ENCODE data around the gene GNAQ. TPM values are rescaled to one million over a fixed set of nuclear protein-coding genes. Genes with fewer than 3 reads are reported as not detected.

Gene GNAQ
- total and polyA plus RNA-seq, 5 donors from 2014 or later: 8.5 to 79.4 (median 17.4) TPM

GRCh38 chr9:77910194-77910621, 121.4 kb downstream of the GNAQ start:
- Histone ChIP-seq H3K4me3 (ENCODE audit: low read depth, low read length) (peak overlapping the region; percentile 82), H3K27me3 (ENCODE audit: control insufficient read depth, insufficient read depth, low read length) (no peaks in the 10 kb centered on the region), H3K9me3 (ENCODE audit: control insufficient read depth in 2 of 2, low read length in 2 of 2) (no peaks in the 10 kb centered on the region), H3K36me3 (ENCODE audit: control insufficient read depth, insufficient read depth, low read length) (no peaks in the 10 kb centered on the region), H3K27ac (ENCODE audit: insufficient read depth, low read length, poor library complexity, severe bottlenecking) (peak overlapping the region; percentile 18), H3K4me1 (ENCODE audit: control insufficient read depth, insufficient read depth, low read length, poor library complexity, severe bottlenecking) (peaks cover 55% of the 10 kb centered on the region)
- no peak for DNase-seq
- no peak for ATAC-seq (ENCODE audit: low read depth in 2 of 2)
- Mint-ChIP-seq H3K27me3 (no peaks in the 10 kb centered on the region), H3K36me3 (peaks cover 17% of the 10 kb centered on the region), H3K9me3 (no peaks in the 10 kb centered on the region), H3K4me3 (peak overlapping the region in 3 of 4 donors; percentile 10 to 20 (median 18)), H3K27ac (peak overlapping the region; percentile 44 to 80 (median 47)), H3K4me1 (peaks cover 25 to 74% (median 59%) of the 10 kb centered on the region in 4 donors)

- Mint-ChIP-seq H3K27me3 (no peaks in the 10 kb centered on the region), H3K27ac (peak overlapping the region; percentile 88 to 98 (median 92)), H3K9me3 (no peaks in the 10 kb centered on the region), H3K4me1 (peaks cover 25 to 78% (median 61%) of the 10 kb centered on the region in 4 donors), H3K36me3 (peaks cover 17% of the 10 kb centered on the region), H3K4me3 (peak overlapping the region; percentile 23 to 81 (median 76))
- peak overlapping the region; percentile 82 for H3K4me3 ChIP-seq (ENCODE audit: low read depth, low read length)
- H3K36me3 ChIP-seq (ENCODE audit: control insufficient read depth, insufficient read depth, low read length): no peaks in the 10 kb centered on the region
- DNase-seq: peak in 2 of 3 donors; percentile 70 to 90
- no peaks in the 10 kb centered on the region for H3K9me3 ChIP-seq (ENCODE audit: control insufficient read depth in 2 of 2, low read length in 2 of 2)
- peak overlapping the region; percentile 75 for H3K27ac ChIP-seq (ENCODE audit: insufficient read depth, low read length, poor library complexity, severe bottlenecking)
- ATAC-seq (ENCODE audit: low read depth in 2 of 2): peak; percentile 98 to 99
- H3K4me1 ChIP-seq (ENCODE audit: control insufficient read depth, insufficient read depth, low read length, poor library complexity, severe bottlenecking): peaks cover 56% of the 10 kb centered on the region
- no peaks in the 10 kb centered on the region for H3K27me3 ChIP-seq (ENCODE audit: control insufficient read depth, insufficient read depth, low read length)
These were observed 122.3 kb downstream of the GNAQ start for GRCh38 chr9:77909306-77909705.

GRCh38 chr9:77908293-77908692, 123.3 kb downstream of the GNAQ start:
- peak overlapping the region; percentile 82 for H3K4me3 ChIP-seq (ENCODE audit: low read depth, low read length)
- H3K27me3 Mint-ChIP-seq: no peaks in the 10 kb centered on the region
- no peaks in the 10 kb centered on the region for H3K9me3 Mint-ChIP-seq
- ATAC-seq (ENCODE audit: low read depth in 2 of 2): no peak
- H3K36me3 Mint-ChIP-seq: peaks cover 12% of the 10 kb centered on the region
- peak overlapping the region; percentile 29 to 81 (median 76) for H3K4me3 Mint-ChIP-seq
- H3K36me3 ChIP-seq (ENCODE audit: control insufficient read depth, insufficient read depth, low read length): no peaks in the 10 kb centered on the region
- H3K4me1 Mint-ChIP-seq: peaks cover 25 to 86% (median 63%) of the 10 kb centered on the region in 4 donors
- peaks cover 56% of the 10 kb centered on the region for H3K4me1 ChIP-seq (ENCODE audit: control insufficient read depth, insufficient read depth, low read length, poor library complexity, severe bottlenecking)
- H3K27me3 ChIP-seq (ENCODE audit: control insufficient read depth, insufficient read depth, low read length): no peaks in the 10 kb centered on the region
- peak overlapping the region; percentile 75 for H3K27ac ChIP-seq (ENCODE audit: insufficient read depth, low read length, poor library complexity, severe bottlenecking)
- peak overlapping the region; percentile 88 to 98 (median 92) for H3K27ac Mint-ChIP-seq
- DNase-seq: no peak
- no peaks in the 10 kb centered on the region for H3K9me3 ChIP-seq (ENCODE audit: control insufficient read depth in 2 of 2, low read length in 2 of 2)

GRCh38 chr9:77907585-77907984, 124.0 kb downstream of the GNAQ start:
- H3K27ac ChIP-seq (ENCODE audit: insufficient read depth, low read length, poor library complexity, severe bottlenecking): peak overlapping the region; percentile 75
- Mint-ChIP-seq H3K4me1 (peaks cover 25 to 90% (median 66%) of the 10 kb centered on the region in 4 donors), H3K9me3 (no peaks in the 10 kb centered on the region), H3K4me3 (peak overlapping the region in 2 of 4 donors; percentile 15 to 70), H3K27me3 (no peaks in the 10 kb centered on the region), H3K27ac (peak overlapping the region; percentile 2 to 92 (median 28)), H3K36me3 (peaks cover 18% of the 10 kb centered on the region)
- no peaks in the 10 kb centered on the region for H3K27me3 ChIP-seq (ENCODE audit: control insufficient read depth, insufficient read depth, low read length)
- ATAC-seq (ENCODE audit: low read depth in 2 of 2) (no peak), DNase-seq (no peak)
- H3K9me3 ChIP-seq (ENCODE audit: control insufficient read depth in 2 of 2, low read length in 2 of 2): no peaks in the 10 kb centered on the region
- H3K36me3 ChIP-seq (ENCODE audit: control insufficient read depth, insufficient read depth, low read length): no peaks in the 10 kb centered on the region
- H3K4me1 ChIP-seq (ENCODE audit: control insufficient read depth, insufficient read depth, low read length, poor library complexity, severe bottlenecking): peaks cover 53% of the 10 kb centered on the region
- peak overlapping the region; percentile 21 for H3K4me3 ChIP-seq (ENCODE audit: low read depth, low read length)

GRCh38 chr9:77906991-77907390, 124.6 kb downstream of the GNAQ start:
- Mint-ChIP-seq H3K36me3 (peaks cover 18% of the 10 kb centered on the region), H3K27me3 (no peaks in the 10 kb centered on the region), H3K27ac (peak overlapping the region; percentile 2 to 92 (median 28)), H3K4me1 (peaks cover 20 to 85% (median 61%) of the 10 kb centered on the region in 4 donors), H3K9me3 (no peaks in the 10 kb centered on the region), H3K4me3 (peak overlapping the region in 2 of 4 donors; percentile 2 to 18)
- ATAC-seq (ENCODE audit: low read depth in 2 of 2) (no peak), DNase-seq (no peak)
- no peaks in the 10 kb centered on the region for H3K36me3 ChIP-seq (ENCODE audit: control insufficient read depth, insufficient read depth, low read length)
- peak overlapping the region; percentile 21 for H3K4me3 ChIP-seq (ENCODE audit: low read depth, low read length)
- H3K27ac ChIP-seq (ENCODE audit: insufficient read depth, low read length, poor library complexity, severe bottlenecking): no peak overlapping the region
- peaks cover 52% of the 10 kb centered on the region for H3K4me1 ChIP-seq (ENCODE audit: control insufficient read depth, insufficient read depth, low read length, poor library complexity, severe bottlenecking)
- no peaks in the 10 kb centered on the region for H3K9me3 ChIP-seq (ENCODE audit: control insufficient read depth in 2 of 2, low read length in 2 of 2)
- H3K27me3 ChIP-seq (ENCODE audit: control insufficient read depth, insufficient read depth, low read length): no peaks in the 10 kb centered on the region

- no peak overlapping the region for H3K4me3 ChIP-seq (ENCODE audit: low read depth, low read length)
- peaks cover 31% of the 10 kb centered on the region for H3K36me3 Mint-ChIP-seq
- no peaks in the 10 kb centered on the region for H3K27me3 ChIP-seq (ENCODE audit: control insufficient read depth, insufficient read depth, low read length)
- no peaks in the 10 kb centered on the region for H3K9me3 ChIP-seq (ENCODE audit: control insufficient read depth in 2 of 2, low read length in 2 of 2)
- DNase-seq: no peak
- H3K27me3 Mint-ChIP-seq: no peaks in the 10 kb centered on the region
- peak overlapping the region in 1 of 4 donors; percentile 48 for H3K4me3 Mint-ChIP-seq
- peaks cover 15 to 75% (median 55%) of the 10 kb centered on the region in 4 donors for H3K4me1 Mint-ChIP-seq
- H3K27ac Mint-ChIP-seq: peak overlapping the region in 1 of 3 donors; percentile 69
- H3K36me3 ChIP-seq (ENCODE audit: control insufficient read depth, insufficient read depth, low read length): no peaks in the 10 kb centered on the region
- no peak for ATAC-seq (ENCODE audit: low read depth in 2 of 2)
- H3K9me3 Mint-ChIP-seq: peaks cover 0 to 2% (median 0%) of the 10 kb centered on the region in 7 donors
- H3K27ac ChIP-seq (ENCODE audit: insufficient read depth, low read length, poor library complexity, severe bottlenecking): no peak overlapping the region
- peaks cover 32% of the 10 kb centered on the region for H3K4me1 ChIP-seq (ENCODE audit: control insufficient read depth, insufficient read depth, low read length, poor library complexity, severe bottlenecking)
These were observed 127.8 kb downstream of the GNAQ start for GRCh38 chr9:77903666-77904285.

GRCh38 chr9:77901771-77902170, 129.8 kb downstream of the GNAQ start:
- no peaks in the 10 kb centered on the region for H3K36me3 ChIP-seq (ENCODE audit: control insufficient read depth, insufficient read depth, low read length)

More at GRCh38 chr9:77901771-77902170, 129.8 kb downstream of the GNAQ start:
- Histone ChIP-seq H3K9me3 (ENCODE audit: control insufficient read depth in 2 of 2, low read length in 2 of 2) (no peaks in the 10 kb centered on the region), H3K27ac (ENCODE audit: insufficient read depth, low read length, poor library complexity, severe bottlenecking) (no peak overlapping the region), H3K4me1 (ENCODE audit: control insufficient read depth, insufficient read depth, low read length, poor library complexity, severe bottlenecking) (peaks cover 13% of the 10 kb centered on the region), H3K4me3 (ENCODE audit: low read depth, low read length) (no peak overlapping the region), H3K27me3 (ENCODE audit: control insufficient read depth, insufficient read depth, low read length) (no peaks in the 10 kb centered on the region)
- H3K9me3 Mint-ChIP-seq: peaks cover 0 to 2% (median 0%) of the 10 kb centered on the region in 7 donors
- H3K27me3 Mint-ChIP-seq: no peaks in the 10 kb centered on the region
- ATAC-seq (ENCODE audit: low read depth in 2 of 2) (no peak), DNase-seq (no peak)
- peaks cover 26% of the 10 kb centered on the region for H3K36me3 Mint-ChIP-seq
- H3K27ac Mint-ChIP-seq: peak overlapping the region in 2 of 3 donors; percentile 11 to 61
- peaks cover 12 to 72% (median 50%) of the 10 kb centered on the region in 4 donors for H3K4me1 Mint-ChIP-seq
- H3K4me3 Mint-ChIP-seq: no peak overlapping the region

All from CD4-positive, CD25-positive, alpha-beta regulatory T cell (primary cell).